GM12878 (cell line): ENCODE data around the gene FARS2. TPM values are rescaled to one million over a fixed set of nuclear protein-coding genes. Genes with fewer than 3 reads are reported as not detected.

Source experiments
- ATAC-seq: fragments of 200-7000 bp; cut with Tn5 transposase; 3 replicates; pipeline ENCODE4 v1.9.1; 2020; ENCODE audit warnings: mild to moderate bottlenecking, moderate library complexity
- BruUV-seq: library from RNA; stranded (reverse); fragments of 400-500 nt; replicated peaks from 2 replicates; lab custom pipeline; 2021; lab: Mats Ljungman, UMichigan
- CTCF ChIA-PET: fragments of 300-600 bp; sonication (Branson Sonifier 250); formaldehyde crosslinking; extraction: SDS; loops from one replicate; lab custom pipeline; 2021; ENCODE audit warnings: inconsistent platforms; lab: Yijun Ruan, JAX
- POLR2A ChIA-PET: fragments of 350-600 bp; formaldehyde crosslinking; extraction: SDS; loops from one replicate; lab custom pipeline; 2021; ENCODE audit warnings: inconsistent platforms; lab: Charles Lee
- RAD21 ChIA-PET: fragments of 300-600 bp; sonication (Branson Sonifier 250); formaldehyde crosslinking; loops from one replicate; lab custom pipeline; 2023; ENCODE audit warnings: antibody characterized with exemption; ENCODE audit not compliant: unreplicated experiment; lab: Charles Lee
- SMC1A ChIA-PET: fragments of 300-600 bp; sonication (Branson Sonifier 250); formaldehyde crosslinking; loops from one replicate; lab custom pipeline; 2023; ENCODE audit not compliant: unreplicated experiment, uncharacterized antibody; lab: Charles Lee
- DNase-seq: peaks from one replicate; pipeline ENCODE4 v3.0.0-alpha.2; 2011; ENCODE audit warnings: low read depth, low spot score
- FAIRE-seq: peaks from 3 replicates; lab custom pipeline; 2011; peaks lifted over from hg19 to GRCh38; lab: Jason Lieb, UNC
- H2AFZ ChIP-seq: 2 replicates; pipeline ENCODE4 v1.6.0; 2011; ENCODE audit warnings: low read depth, low read length, control low read depth; ENCODE audit not compliant: control insufficient read depth
- H3K27ac ChIP-seq: 2 replicates; pipeline ENCODE4 v1.5.1; 2011; ENCODE audit warnings: control low read depth; ENCODE audit not compliant: control insufficient read depth, insufficient read depth
- H3K27me3 ChIP-seq, 2 experiments: replicated peaks in 1 of 2; 2 replicates each; pipeline versions ENCODE4 v1.6.0 to v1.6.1; 2011; ENCODE audit warnings: low read length in 1 of 2; ENCODE audit not compliant: control insufficient read depth in 2 of 2, insufficient read depth in 2 of 2
- H3K36me3 ChIP-seq, 2 experiments: 2 replicates each; pipeline ENCODE4 v1.5.1; 2011; ENCODE audit warnings: low read length in 1 of 2; ENCODE audit not compliant: control insufficient read depth in 2 of 2, insufficient read depth in 2 of 2
- H3K4me1 ChIP-seq: 2 replicates; pipeline ENCODE4 v1.6.1; 2011; ENCODE audit warnings: mild to moderate bottlenecking, low read length, moderate library complexity, mixed read lengths; ENCODE audit not compliant: control insufficient read depth, insufficient read depth
- H3K4me2 ChIP-seq: 2 replicates; pipeline ENCODE4 v1.6.0; 2011; ENCODE audit warnings: control low read depth; ENCODE audit not compliant: control insufficient read depth, insufficient read depth
- H3K4me3 ChIP-seq: fragments of 200-600 bp; sonication (generic); 2 replicates; pipeline ENCODE4 v1.5.1; 2016
- H3K79me2 ChIP-seq: 2 replicates; pipeline ENCODE4 v1.6.0; 2011; ENCODE audit warnings: low read length; ENCODE audit not compliant: control insufficient read depth, insufficient read depth
- H3K9ac ChIP-seq: 2 replicates; pipeline ENCODE4 v1.8.0; 2011; ENCODE audit warnings: low read length, control low read depth, mixed read lengths; ENCODE audit not compliant: control insufficient read depth, insufficient read depth
- H3K9me3 ChIP-seq: replicated peaks from 3 replicates; pipeline ENCODE4 v1.5.1; 2011; ENCODE audit warnings: mild to moderate bottlenecking, low read length; ENCODE audit not compliant: control insufficient read depth, insufficient read depth
- H4K20me1 ChIP-seq: 2 replicates; pipeline ENCODE4 v1.6.0; 2011; ENCODE audit not compliant: control insufficient read depth, insufficient read depth
- CBFB ChIP-seq: IDR thresholded peaks from 2 replicates; pipeline ENCODE4 v1.6.1; 2016; ENCODE audit warnings: antibody characterized with exemption, low read depth
- EP300 ChIP-seq, 2 experiments: fragments of 150-350 bp in 1 of 2; IDR thresholded peaks; 2 replicates each; pipeline ENCODE4 v1.6.1; 2011 to 2012; ENCODE audit warnings: low read depth in 2 of 2, low read length in 2 of 2, borderline replicate concordance in 1 of 2, improper control_type of control experiment in 1 of 2, inconsistent platforms in 1 of 2; ENCODE audit not compliant: control insufficient read depth in 1 of 2
- ESRRA ChIP-seq: IDR thresholded peaks from 2 replicates; pipeline ENCODE4 v1.6.1; 2012; ENCODE audit warnings: mild to moderate bottlenecking, low read length, improper control_type of control experiment
- HCFC1 ChIP-seq: fragments of 150-350 bp; IDR thresholded peaks from 2 replicates; pipeline ENCODE4 v1.6.1; 2014; ENCODE audit warnings: low read length
- HDAC2 ChIP-seq: fragments of 200-600 bp; sonication (generic); IDR thresholded peaks from 2 replicates; pipeline ENCODE4 v1.6.1; 2017
- JUND ChIP-seq: IDR thresholded peaks from 2 replicates; pipeline ENCODE4 v1.6.1; 2012; ENCODE audit warnings: low read depth, mild to moderate bottlenecking, low read length, improper control_type of control experiment, moderate library complexity
- MTA3 ChIP-seq: IDR thresholded peaks from 2 replicates; pipeline ENCODE4 v1.6.1; 2012; ENCODE audit warnings: low read length, inconsistent platforms, borderline replicate concordance
- NKRF ChIP-seq: fragments of 450-650 bp; conservative IDR thresholded peaks from 2 replicates; pipeline ENCODE4 v1.6.1; 2017; ENCODE audit warnings: mild to moderate bottlenecking, moderate library complexity
- NR2C2 ChIP-seq: IDR thresholded peaks from 2 replicates; pipeline ENCODE4 v1.6.1; 2011; ENCODE audit warnings: borderline replicate concordance, low read depth; ENCODE audit not compliant: control insufficient read depth, insufficient read length
- NRF1 ChIP-seq: conservative IDR thresholded peaks from 2 replicates; pipeline ENCODE4 v1.6.1; 2011; ENCODE audit warnings: mild to moderate bottlenecking, low read depth, low read length, improper control_type of control experiment
- PML ChIP-seq: IDR thresholded peaks from 2 replicates; pipeline ENCODE4 v1.6.1; 2012; ENCODE audit warnings: low read length, inconsistent platforms
- RELA ChIP-seq: fragments of 450-650 bp; IDR thresholded peaks from 2 replicates; pipeline ENCODE4 v1.8.0; 2014; ENCODE audit warnings: borderline replicate concordance; ENCODE audit not compliant: partially characterized antibody
- SMAD1 ChIP-seq: fragments of 450-650 bp; IDR thresholded peaks from 2 replicates; pipeline ENCODE4 v1.6.1; 2018; ENCODE audit warnings: mild to moderate bottlenecking, low read depth; ENCODE audit not compliant: partially characterized antibody
- STAT1 ChIP-seq: fragments of 450-650 bp; conservative IDR thresholded peaks from 2 replicates; pipeline ENCODE4 v1.6.1; 2014; ENCODE audit warnings: antibody characterized with exemption, mild to moderate bottlenecking
- SUPT20H ChIP-seq: IDR thresholded peaks from 2 replicates; pipeline ENCODE4 v1.6.1; 2011; ENCODE audit warnings: low read depth, mild to moderate bottlenecking, low read length, moderate library complexity, borderline replicate concordance; ENCODE audit not compliant: control insufficient read depth
- TBL1XR1 ChIP-seq: IDR thresholded peaks from 2 replicates; pipeline ENCODE4 v1.6.1; 2012; ENCODE audit warnings: low read depth, low read length, improper control_type of control experiment
- USF1 ChIP-seq: IDR thresholded peaks from 2 replicates; pipeline ENCODE4 v1.6.1; 2011; ENCODE audit warnings: borderline replicate concordance, low read depth, mild to moderate bottlenecking, moderate library complexity, mixed read lengths, low read length; ENCODE audit not compliant: insufficient read depth; ENCODE audit errors: extremely low read length
- ZNF622 ChIP-seq: fragments of 450-650 bp; IDR thresholded peaks from 2 replicates; pipeline ENCODE4 v1.6.1; 2017; ENCODE audit warnings: mild to moderate bottlenecking, inconsistent platforms
- WGBS: methylation state at CpG from one replicate; pipeline ENCODE4 v1.1.6; 2016; ENCODE audit warnings: low lambda C conversion rate; ENCODE audit not compliant: insufficient replicate concordance, insufficient coverage; ENCODE audit errors: missing lambda C conversion rate; 5-methylcytosine and 5-hydroxymethylcytosine counted together
- in situ Hi-C: fragments of 300-500 bp; cut with MboI; formaldehyde crosslinking; loops from 9 replicates; pipeline ENCODE4 v1.14.3; 2018; ENCODE audit warnings: mixed read lengths
- intact Hi-C: fragments of 100-400 bp; cut with micrococcal nuclease; formaldehyde crosslinking; loops from one replicate; pipeline ENCODE4 v1.14.2; 2022; ENCODE audit not compliant: unreplicated experiment
- polyA plus RNA-seq, 11 experiments: library from polyadenylated mRNA; depleted of rRNA in 4 of 11; unstranded in 6 of 11; stranded (reverse) in 5 of 11; fragments of >200 nt; fragmentation: Nextera tagmentation in 4 of 11; fragmentation: Illumina TruSeq in 1 of 11; extraction: Ambion mirVana in 4 of 11; extraction: Trizol in 1 of 11; gene quantifications; 1 replicate in 1 of 11; 2 replicates in 10 of 11; pipeline versions ENCODE4 v1.2.1 to v1.2.3, GENCODE V29; 2011 to 2016; ENCODE audit warnings: inconsistent platforms in 2 of 11, missing spikeins in 2 of 11, low read depth in 1 of 11
- total RNA-seq, 4 experiments: library from RNA; depleted of rRNA in 3 of 4; stranded (reverse); fragments of >200 nt in 3 of 4; fragmentation: Illumina TruSeq in 1 of 4; extraction: Trizol in 1 of 4; gene quantifications; 2 replicates each; pipeline versions ENCODE4 v1.2.1 to v1.2.3, GENCODE V29; 2013 to 2021
- TF ChIP-seq, protein P1 (sequence below): fragments of 450-650 bp; IDR thresholded peaks from 2 replicates; pipeline ENCODE4 v1.6.1; 2017; ENCODE audit warnings: mild to moderate bottlenecking, moderate library complexity

The FARS2 gene
- total and polyA plus RNA-seq, 10 of the 15 experiments (the other 5 are each of a cell fraction or from before 2014, with no cell fraction given), result 16.8 to 46.7 (median 25.6) TPM

GRCh38 chr6:5590187-5590586 is 328.9 kb downstream of the FARS2 start:
- no TSS peak for BruUV-seq
- Histone ChIP-seq H4K20me1 (no peaks in the 10 kb centered on the region), H3K4me1 (no peaks in the 10 kb centered on the region), H3K4me2 (no peak overlapping the region), H3K9me3 (no peaks in the 10 kb centered on the region; the same call in 2 of the 3 replicates), H3K27ac (no peak overlapping the region), H3K27me3 (no peaks in the 10 kb centered on the region), H3K36me3 (no peaks in the 10 kb centered on the region; a peak in 2 of 4 replicates)
- CTCF ChIA-PET, result no interaction called here
- in situ Hi-C loops, result no loop called here
- RAD21 ChIA-PET, result no interaction called here
- SMC1A ChIA-PET, result no interaction called here
- ATAC-seq, result no peak
- POLR2A ChIA-PET, result no interaction called here
- intact Hi-C loops, result no loop called here
- TF ChIP-seq CBFB (no peak), RELA (no peak), PML (no peak), SUPT20H (no peak), EP300 (IDR thresholded peaks at IDR 0.05; ENCODE audit: borderline replicate concordance in 1 of 2, control insufficient read depth in 1 of 2, low read depth in 2 of 2, low read length in 2 of 2) (no peak), HDAC2 (no peak), MTA3 (no peak), SMAD1 (no peak), ZNF622 (no peak), TBL1XR1 (no peak), USF1 (no peak), NRF1 (no peak), NR2C2 (no peak), STAT1 (no peak), HCFC1 (no peak), ESRRA (no peak), JUND (no peak), NKRF (no peak)
- TF ChIP-seq, protein P1, sequence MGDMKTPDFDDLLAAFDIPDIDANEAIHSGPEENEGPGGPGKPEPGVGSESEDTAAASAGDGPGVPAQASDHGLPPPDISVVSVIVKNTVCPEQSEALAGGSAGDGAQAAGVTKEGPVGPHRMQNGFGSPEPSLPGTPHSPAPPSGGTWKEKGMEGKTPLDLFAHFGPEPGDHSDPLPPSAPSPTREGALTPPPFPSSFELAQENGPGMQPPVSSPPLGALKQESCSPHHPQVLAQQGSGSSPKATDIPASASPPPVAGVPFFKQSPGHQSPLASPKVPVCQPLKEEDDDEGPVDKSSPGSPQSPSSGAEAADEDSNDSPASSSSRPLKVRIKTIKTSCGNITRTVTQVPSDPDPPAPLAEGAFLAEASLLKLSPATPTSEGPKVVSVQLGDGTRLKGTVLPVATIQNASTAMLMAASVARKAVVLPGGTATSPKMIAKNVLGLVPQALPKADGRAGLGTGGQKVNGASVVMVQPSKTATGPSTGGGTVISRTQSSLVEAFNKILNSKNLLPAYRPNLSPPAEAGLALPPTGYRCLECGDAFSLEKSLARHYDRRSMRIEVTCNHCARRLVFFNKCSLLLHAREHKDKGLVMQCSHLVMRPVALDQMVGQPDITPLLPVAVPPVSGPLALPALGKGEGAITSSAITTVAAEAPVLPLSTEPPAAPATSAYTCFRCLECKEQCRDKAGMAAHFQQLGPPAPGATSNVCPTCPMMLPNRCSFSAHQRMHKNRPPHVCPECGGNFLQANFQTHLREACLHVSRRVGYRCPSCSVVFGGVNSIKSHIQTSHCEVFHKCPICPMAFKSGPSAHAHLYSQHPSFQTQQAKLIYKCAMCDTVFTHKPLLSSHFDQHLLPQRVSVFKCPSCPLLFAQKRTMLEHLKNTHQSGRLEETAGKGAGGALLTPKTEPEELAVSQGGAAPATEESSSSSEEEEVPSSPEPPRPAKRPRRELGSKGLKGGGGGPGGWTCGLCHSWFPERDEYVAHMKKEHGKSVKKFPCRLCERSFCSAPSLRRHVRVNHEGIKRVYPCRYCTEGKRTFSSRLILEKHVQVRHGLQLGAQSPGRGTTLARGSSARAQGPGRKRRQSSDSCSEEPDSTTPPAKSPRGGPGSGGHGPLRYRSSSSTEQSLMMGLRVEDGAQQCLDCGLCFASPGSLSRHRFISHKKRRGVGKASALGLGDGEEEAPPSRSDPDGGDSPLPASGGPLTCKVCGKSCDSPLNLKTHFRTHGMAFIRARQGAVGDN, result no peak
- TF ChIP-seq, all 136 proteins: peak for 0
- WGBS, result 83% methylated on average over 5 of the region's 5 CpGs
- H2AFZ ChIP-seq, result no peak overlapping the region
- H3K9ac ChIP-seq, result no peak overlapping the region
- DNase-seq (no peak), FAIRE-seq (no peak)
- H3K4me3 ChIP-seq, result no peak overlapping the region
- H3K79me2 ChIP-seq, result no peaks in the 10 kb centered on the region
